MM.1S (cell line): ENCODE data around the gene MIEF1.

Experiments
- CTCF ChIP-seq: fragments of 300-600 bp; sonication (generic); IDR thresholded peaks from 2 replicates; pipeline ENCODE4 v1.5.1; 2016; ENCODE audit warnings: antibody characterized with exemption, low read length, mixed read lengths
- EZH2 ChIP-seq: fragments of 300-600 bp; sonication (generic); optimal IDR thresholded peaks from 2 replicates; pipeline ENCODE3; 2017; ENCODE audit warnings: low read depth, mild to moderate bottlenecking, antibody characterized with exemption, low read length, mixed read lengths

GRCh38 chr22:39502789-39503409 lies 809 bp downstream of the MIEF1 start:
- TF ChIP-seq EZH2 (no peak), CTCF (no peak)
